ENCODE data around the gene NES.

NES gene

DNA sequence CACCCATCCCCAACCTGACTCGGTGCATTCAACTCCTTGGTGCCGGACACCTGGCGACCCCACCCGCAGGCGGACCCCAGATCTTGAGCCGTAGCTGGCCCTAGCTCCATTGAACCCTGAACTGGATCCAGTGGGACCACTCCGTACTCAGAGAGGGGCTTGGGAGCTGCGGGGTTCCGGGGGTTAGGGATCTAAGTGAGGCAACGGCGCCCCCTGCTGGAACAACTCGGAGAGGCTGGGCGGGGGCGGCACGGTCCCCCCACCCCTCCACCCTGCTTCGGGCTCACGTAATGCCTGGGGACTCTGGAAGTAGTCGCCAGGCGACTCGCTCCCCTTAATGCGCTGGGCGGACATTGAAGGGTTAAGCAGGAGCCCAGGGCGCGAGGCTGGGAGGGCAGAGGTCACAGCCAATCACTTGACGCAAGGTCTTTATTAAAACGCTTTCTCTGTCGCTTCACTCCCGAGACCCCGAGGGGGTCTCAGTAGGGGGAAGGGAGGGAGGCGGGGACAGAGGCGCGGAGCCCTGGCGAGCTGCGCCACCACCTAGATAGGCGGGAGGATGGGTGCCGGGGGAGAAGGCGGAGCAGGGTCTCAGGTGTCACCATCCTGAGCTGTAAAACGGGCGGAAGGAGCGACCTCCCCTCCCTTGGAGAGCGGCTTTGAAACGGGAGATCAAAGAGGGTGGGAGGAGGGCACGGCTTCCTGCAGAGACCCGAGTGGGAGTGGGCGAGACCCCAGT lies 28.9 kb upstream of the NES start (continued):
- TF ChIP-seq ZNF174 (tag by site-specific recombination; IDR thresholded peaks at IDR 0.05) (no peak), ZNF664 (tag by site-specific recombination; IDR thresholded peaks at IDR 0.05) (no peak), ZNF175 (tag by site-specific recombination; IDR thresholded peaks at IDR 0.05) (no peak), ZNF580 (tag by site-specific recombination; IDR thresholded peaks at IDR 0.05) (no peak; the same call in 1 of the 2 replicates), ZNF211 (tag by site-specific recombination; IDR thresholded peaks at IDR 0.05; ENCODE audit: low read depth) (no peak), ZNF121 (tag by site-specific recombination; IDR thresholded peaks at IDR 0.05) (no peak), ZNF843 (tag by site-specific recombination; IDR thresholded peaks at IDR 0.05) (no peak), ZNF266 (tag by site-specific recombination; IDR thresholded peaks at IDR 0.05; ENCODE audit: low read depth) (no peak), ZXDB (tag by site-specific recombination; IDR thresholded peaks at IDR 0.05) (peak; percentile 67), ZSCAN23 (tag by site-specific recombination; IDR thresholded peaks at IDR 0.05) (no peak), PATZ1 (tag by site-specific recombination; IDR thresholded peaks at IDR 0.05) (peak; percentile 100), ZNF544 (tag by site-specific recombination; IDR thresholded peaks at IDR 0.05) (no peak), ZEB2 (tag by site-specific recombination; IDR thresholded peaks at IDR 0.05) (peak; percentile 85), SCRT2 (tag by site-specific recombination; IDR thresholded peaks at IDR 0.05) (no peak), SP3 (tag by site-specific recombination; IDR thresholded peaks at IDR 0.05) (peak; percentile 65; the same call in 1 of the 2 replicates), IKZF3 (tag by site-specific recombination; IDR thresholded peaks at IDR 0.05) (peak; percentile 66), SETDB1 (IDR thresholded peaks at IDR 0.05; ENCODE audit: insufficient read length, low read length) (no peak), ZNF416 (tag by site-specific recombination; IDR thresholded peaks at IDR 0.05) (no peak), GLIS2 (tag by site-specific recombination; IDR thresholded peaks at IDR 0.05) (peak; percentile 90), ZNF626 (tag by site-specific recombination; IDR thresholded peaks at IDR 0.05) (no peak), ZBTB48 (tag by site-specific recombination; IDR thresholded peaks at IDR 0.05) (peak; percentile 99), ZNF274 (IDR thresholded peaks at IDR 0.05; ENCODE audit: low read length) (no peak), ZNF274 (tag by site-specific recombination; IDR thresholded peaks at IDR 0.05; ENCODE audit: borderline replicate concordance) (no peak), ZNF501 (tag by site-specific recombination; IDR thresholded peaks at IDR 0.05) (peak; percentile 85), ZFP69B (tag by site-specific recombination; IDR thresholded peaks at IDR 0.05) (peak; percentile 85; the same call in 1 of the 2 replicates), ZNF138 (tag by site-specific recombination; IDR thresholded peaks at IDR 0.05; ENCODE audit: borderline replicate concordance) (no peak)
- TF ChIP-seq, protein P1, sequence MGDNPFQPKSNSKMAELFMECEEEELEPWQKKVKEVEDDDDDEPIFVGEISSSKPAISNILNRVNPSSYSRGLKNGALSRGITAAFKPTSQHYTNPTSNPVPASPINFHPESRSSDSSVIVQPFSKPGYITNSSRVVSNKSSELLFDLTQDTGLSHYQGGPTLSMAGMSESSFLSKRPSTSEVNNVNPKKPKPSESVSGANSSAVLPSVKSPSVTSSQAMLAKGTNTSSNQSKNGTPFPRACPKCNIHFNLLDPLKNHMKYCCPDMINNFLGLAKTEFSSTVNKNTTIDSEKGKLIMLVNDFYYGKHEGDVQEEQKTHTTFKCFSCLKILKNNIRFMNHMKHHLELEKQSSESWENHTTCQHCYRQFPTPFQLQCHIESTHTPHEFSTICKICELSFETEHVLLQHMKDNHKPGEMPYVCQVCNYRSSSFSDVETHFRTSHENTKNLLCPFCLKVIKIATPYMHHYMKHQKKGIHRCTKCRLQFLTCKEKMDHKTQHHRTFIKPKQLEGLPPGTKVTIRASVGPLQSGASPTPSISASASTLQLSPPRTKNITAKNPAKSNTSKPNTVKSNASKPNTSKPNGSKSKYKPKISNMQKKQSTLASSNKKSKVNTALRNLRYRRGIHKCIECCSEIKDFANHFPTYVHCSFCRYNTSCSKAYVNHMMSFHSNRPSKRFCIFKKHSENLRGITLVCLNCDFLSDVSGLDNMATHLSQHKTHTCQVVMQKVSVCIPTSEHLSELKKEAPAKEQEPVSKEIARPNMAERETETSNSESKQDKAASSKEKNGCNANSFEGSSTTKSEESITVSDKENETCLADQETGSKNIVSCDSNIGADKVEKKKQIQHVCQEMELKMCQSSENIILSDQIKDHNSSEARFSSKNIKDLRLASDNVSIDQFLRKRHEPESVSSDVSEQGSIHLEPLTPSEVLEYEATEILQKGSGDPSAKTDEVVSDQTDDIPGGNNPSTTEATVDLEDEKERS (tag by site-specific recombination; IDR thresholded peaks at IDR 0.05), result no peak
- TF ChIP-seq, protein P2, sequence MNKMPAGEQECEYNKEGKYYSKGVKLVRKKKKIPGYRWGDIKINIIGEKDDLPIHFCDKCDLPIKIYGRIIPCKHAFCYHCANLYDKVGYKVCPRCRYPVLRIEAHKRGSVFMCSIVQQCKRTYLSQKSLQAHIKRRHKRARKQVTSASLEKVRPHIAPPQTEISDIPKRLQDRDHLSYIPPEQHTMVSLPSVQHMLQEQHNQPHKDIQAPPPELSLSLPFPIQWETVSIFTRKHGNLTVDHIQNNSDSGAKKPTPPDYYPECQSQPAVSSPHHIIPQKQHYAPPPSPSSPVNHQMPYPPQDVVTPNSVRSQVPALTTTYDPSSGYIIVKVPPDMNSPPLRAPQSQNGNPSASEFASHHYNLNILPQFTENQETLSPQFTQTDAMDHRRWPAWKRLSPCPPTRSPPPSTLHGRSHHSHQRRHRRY (tag by site-specific recombination; IDR thresholded peaks at IDR 0.05), result no peak
- TF ChIP-seq, protein P3, sequence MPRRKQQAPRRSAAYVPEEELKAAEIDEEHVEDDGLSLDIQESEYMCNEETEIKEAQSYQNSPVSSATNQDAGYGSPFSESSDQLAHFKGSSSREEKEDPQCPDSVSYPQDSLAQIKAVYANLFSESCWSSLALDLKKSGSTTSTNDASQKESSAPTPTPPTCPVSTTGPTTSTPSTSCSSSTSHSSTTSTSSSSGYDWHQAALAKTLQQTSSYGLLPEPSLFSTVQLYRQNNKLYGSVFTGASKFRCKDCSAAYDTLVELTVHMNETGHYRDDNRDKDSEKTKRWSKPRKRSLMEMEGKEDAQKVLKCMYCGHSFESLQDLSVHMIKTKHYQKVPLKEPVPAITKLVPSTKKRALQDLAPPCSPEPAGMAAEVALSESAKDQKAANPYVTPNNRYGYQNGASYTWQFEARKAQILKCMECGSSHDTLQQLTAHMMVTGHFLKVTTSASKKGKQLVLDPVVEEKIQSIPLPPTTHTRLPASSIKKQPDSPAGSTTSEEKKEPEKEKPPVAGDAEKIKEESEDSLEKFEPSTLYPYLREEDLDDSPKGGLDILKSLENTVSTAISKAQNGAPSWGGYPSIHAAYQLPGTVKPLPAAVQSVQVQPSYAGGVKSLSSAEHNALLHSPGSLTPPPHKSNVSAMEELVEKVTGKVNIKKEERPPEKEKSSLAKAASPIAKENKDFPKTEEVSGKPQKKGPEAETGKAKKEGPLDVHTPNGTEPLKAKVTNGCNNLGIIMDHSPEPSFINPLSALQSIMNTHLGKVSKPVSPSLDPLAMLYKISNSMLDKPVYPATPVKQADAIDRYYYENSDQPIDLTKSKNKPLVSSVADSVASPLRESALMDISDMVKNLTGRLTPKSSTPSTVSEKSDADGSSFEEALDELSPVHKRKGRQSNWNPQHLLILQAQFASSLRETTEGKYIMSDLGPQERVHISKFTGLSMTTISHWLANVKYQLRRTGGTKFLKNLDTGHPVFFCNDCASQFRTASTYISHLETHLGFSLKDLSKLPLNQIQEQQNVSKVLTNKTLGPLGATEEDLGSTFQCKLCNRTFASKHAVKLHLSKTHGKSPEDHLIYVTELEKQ (tag by site-specific recombination; IDR thresholded peaks at IDR 0.05; ENCODE audit: borderline replicate concordance), result no peak

Measured in HEK293 (cell line).